ENCODE measurements around the gene UXS1.

DNA sequence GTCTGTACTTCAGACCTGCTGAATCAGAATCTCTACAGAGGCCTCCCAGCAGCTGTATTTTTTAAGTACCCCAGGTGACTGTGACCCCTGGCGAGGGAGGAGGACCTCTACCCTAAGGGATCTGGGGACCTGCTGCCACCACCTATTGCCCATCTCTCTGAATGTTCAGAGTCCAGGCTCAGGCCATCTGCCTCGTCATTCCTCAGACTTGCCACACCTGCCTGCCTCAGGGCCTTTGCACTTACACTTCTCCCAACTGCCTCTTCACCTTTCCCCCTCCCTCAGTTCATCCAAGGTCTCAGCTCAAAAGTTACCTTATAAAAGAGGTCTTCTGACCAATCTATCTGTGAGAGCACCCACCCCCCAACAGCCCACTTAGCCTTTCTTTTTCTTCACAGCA, 21.5 kb downstream of the UXS1 start:
- TF ChIP-seq, protein P1, sequence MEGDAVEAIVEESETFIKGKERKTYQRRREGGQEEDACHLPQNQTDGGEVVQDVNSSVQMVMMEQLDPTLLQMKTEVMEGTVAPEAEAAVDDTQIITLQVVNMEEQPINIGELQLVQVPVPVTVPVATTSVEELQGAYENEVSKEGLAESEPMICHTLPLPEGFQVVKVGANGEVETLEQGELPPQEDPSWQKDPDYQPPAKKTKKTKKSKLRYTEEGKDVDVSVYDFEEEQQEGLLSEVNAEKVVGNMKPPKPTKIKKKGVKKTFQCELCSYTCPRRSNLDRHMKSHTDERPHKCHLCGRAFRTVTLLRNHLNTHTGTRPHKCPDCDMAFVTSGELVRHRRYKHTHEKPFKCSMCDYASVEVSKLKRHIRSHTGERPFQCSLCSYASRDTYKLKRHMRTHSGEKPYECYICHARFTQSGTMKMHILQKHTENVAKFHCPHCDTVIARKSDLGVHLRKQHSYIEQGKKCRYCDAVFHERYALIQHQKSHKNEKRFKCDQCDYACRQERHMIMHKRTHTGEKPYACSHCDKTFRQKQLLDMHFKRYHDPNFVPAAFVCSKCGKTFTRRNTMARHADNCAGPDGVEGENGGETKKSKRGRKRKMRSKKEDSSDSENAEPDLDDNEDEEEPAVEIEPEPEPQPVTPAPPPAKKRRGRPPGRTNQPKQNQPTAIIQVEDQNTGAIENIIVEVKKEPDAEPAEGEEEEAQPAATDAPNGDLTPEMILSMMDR (IDR thresholded peaks at IDR 0.05), result no peak
- TF ChIP-seq POLR2AphosphoS5 (IDR thresholded peaks at IDR 0.05), result no peak
